Astrocyte of the hippocampus (primary cell): ENCODE results near the gene STK39.

ENCODE experiments used
- DNase-seq: peaks from one replicate; pipeline ENCODE4 v3.0.0; 2011; ENCODE audit warnings: low read depth, low spot score

STK39 gene

GRCh38 chr2:167932123-167932693, 315.2 kb downstream of the STK39 start:
- no peak for DNase-seq

GRCh38 chr2:167929484-167929883, 317.9 kb downstream of the STK39 start:
- no peak for DNase-seq

GRCh38 chr2:167928434-167928833, 319.0 kb downstream of the STK39 start:
- no peak for DNase-seq

- no peak for DNase-seq
Observed at GRCh38 chr2:167925758-167926157, 321.6 kb downstream of the STK39 start.

- DNase-seq, result no peak
Observed at GRCh38 chr2:167924556-167924955, 322.8 kb downstream of the STK39 start.

GRCh38 chr2:167916756-167917155, 330.6 kb downstream of the STK39 start:
- peak; percentile 28 for DNase-seq

GRCh38 chr2:167914969-167915368, 332.4 kb downstream of the STK39 start:
- no peak for DNase-seq

- DNase-seq, result no peak
Observed at GRCh38 chr2:167908786-167909185, 338.6 kb downstream of the STK39 start.

- DNase-seq, result no peak
Observed at GRCh38 chr2:167905668-167906067, 341.7 kb downstream of the STK39 start.
